Endothelial cell of umbilical vein (primary cell): ENCODE data around the gene DPF3. TPM values are rescaled to one million over a fixed set of nuclear protein-coding genes. Genes with fewer than 3 reads are reported as not detected.

Source experiments
- BruUV-seq: library from RNA; stranded (reverse); fragments of 400-500 nt; replicated peaks from 2 replicates; lab custom pipeline; 2021; lab: Mats Ljungman, UMichigan
- CTCF ChIA-PET: fragments of 300-600, 350-600 bp; sonication (Branson Sonifier 250); formaldehyde crosslinking; loops from one replicate; lab custom pipeline; 2021; ENCODE audit warnings: antibody characterized with exemption, inconsistent platforms; lab: Charles Lee
- POLR2A ChIA-PET: fragments of 300-600, 350-600 bp; sonication (Branson Sonifier 250); formaldehyde crosslinking; loops from one replicate; lab custom pipeline; 2021; ENCODE audit warnings: antibody characterized with exemption, inconsistent platforms; lab: Charles Lee
- DNase-seq: peaks from one replicate; pipeline ENCODE4 v3.0.0-alpha.2; 2011; ENCODE audit warnings: low read depth, low spot score
- FAIRE-seq: peaks from 2 replicates; lab custom pipeline; 2011; peaks lifted over from hg19 to GRCh38; lab: Jason Lieb, UNC
- H2AFZ ChIP-seq: 2 replicates; pipeline ENCODE4 v1.6.0; 2012; ENCODE audit warnings: low read depth, low read length, control low read depth, inconsistent platforms
- H3K27ac ChIP-seq: 2 replicates; pipeline ENCODE4 v1.5.1; 2011; ENCODE audit warnings: low read depth, mild to moderate bottlenecking, control low read depth, low read length, moderate library complexity; ENCODE audit not compliant: insufficient read depth
- H3K27me3 ChIP-seq, 2 experiments: 2 replicates each; pipeline versions ENCODE4 v1.6.0 to v1.6.1; 2011; ENCODE audit warnings: low read length in 2 of 2, mixed read lengths in 1 of 2; ENCODE audit not compliant: control insufficient read depth in 2 of 2, insufficient read depth in 2 of 2
- H3K36me3 ChIP-seq, 2 experiments: 2 replicates in 1 of 2; 3 replicates in 1 of 2; pipeline ENCODE4 v1.5.1; 2011; ENCODE audit warnings: low read length in 2 of 2, mild to moderate bottlenecking in 1 of 2, moderate library complexity in 1 of 2; ENCODE audit not compliant: control insufficient read depth in 2 of 2, insufficient read depth in 2 of 2; ENCODE audit errors: extremely low read depth in 1 of 2
- H3K4me1 ChIP-seq: 3 replicates; pipeline ENCODE4 v1.5.1; 2011; ENCODE audit warnings: mild to moderate bottlenecking, low read length; ENCODE audit not compliant: control insufficient read depth, insufficient read depth; ENCODE audit errors: extremely low read depth
- H3K4me2 ChIP-seq: 2 replicates; pipeline ENCODE4 v1.6.1; 2011; ENCODE audit warnings: low read length, control low read depth, mixed read lengths; ENCODE audit not compliant: insufficient read depth
- H3K4me3 ChIP-seq, 3 experiments: fragments of 200-600 bp in 1 of 3; sonication (generic), shearing (Covaris generic) in 1 of 3; replicated peaks in 1 of 3; 2 replicates each; pipeline ENCODE4 v1.5.1; 2011 to 2016; ENCODE audit warnings: control low read depth in 3 of 3, low read length in 3 of 3, mild to moderate bottlenecking in 2 of 3, inconsistent platforms in 1 of 3, low read depth in 1 of 3, moderate library complexity in 1 of 3; ENCODE audit not compliant: insufficient read depth in 1 of 3
- H3K79me2 ChIP-seq: 2 replicates; pipeline ENCODE4 v1.6.0; 2012; ENCODE audit warnings: low read length, inconsistent platforms; ENCODE audit not compliant: control insufficient read depth, insufficient read depth
- H3K9ac ChIP-seq: replicated peaks from 2 replicates; pipeline ENCODE3; 2011; ENCODE audit warnings: low read length, control low read depth; ENCODE audit not compliant: insufficient read depth; ENCODE audit errors: extremely low read depth
- H3K9me1 ChIP-seq: replicated peaks from 3 replicates; pipeline ENCODE4 v1.6.0; 2011; ENCODE audit warnings: mild to moderate bottlenecking, low read length; ENCODE audit not compliant: control insufficient read depth, insufficient read depth; ENCODE audit errors: extremely low read depth
- H3K9me3 ChIP-seq: replicated peaks from 2 replicates; pipeline ENCODE4 v1.5.1; 2012; ENCODE audit warnings: low read length, inconsistent platforms; ENCODE audit not compliant: control insufficient read depth, insufficient read depth
- H4K20me1 ChIP-seq: replicated peaks from 2 replicates; pipeline ENCODE3; 2011; ENCODE audit warnings: mild to moderate bottlenecking, low read length; ENCODE audit not compliant: control insufficient read depth, insufficient read depth; ENCODE audit errors: extremely low read depth
- EZH2 ChIP-seq: IDR thresholded peaks from 2 replicates; pipeline ENCODE4 v1.6.1; 2012; ENCODE audit warnings: borderline replicate concordance, low read depth, mild to moderate bottlenecking, moderate library complexity, low read length, inconsistent platforms; ENCODE audit not compliant: severe bottlenecking
- FOS ChIP-seq: IDR thresholded peaks from 2 replicates; pipeline ENCODE4 v1.6.1; 2011; ENCODE audit warnings: mild to moderate bottlenecking, low read length, moderate library complexity, borderline replicate concordance; ENCODE audit not compliant: insufficient read depth
- GATA2 ChIP-seq: IDR thresholded peaks from 2 replicates; pipeline ENCODE4 v1.7.0; 2011; ENCODE audit warnings: low read depth, mild to moderate bottlenecking, moderate library complexity, mixed read lengths, low read length; ENCODE audit not compliant: insufficient read length, insufficient read depth
- JUN ChIP-seq: IDR thresholded peaks from 2 replicates; pipeline ENCODE4 v1.6.1; 2011; ENCODE audit warnings: borderline replicate concordance, low read depth; ENCODE audit not compliant: insufficient read length, insufficient read depth
- MYC ChIP-seq: IDR thresholded peaks from one replicate; pipeline ENCODE4 v1.6.1; 2011; ENCODE audit warnings: mild to moderate bottlenecking, low read depth, low read length
- POLR2A ChIP-seq: IDR thresholded peaks from 2 replicates; pipeline ENCODE4 v1.6.1; 2012; ENCODE audit warnings: low read depth, mild to moderate bottlenecking, control low read depth, low read length
- POLR2AphosphoS5 ChIP-seq: IDR thresholded peaks from 2 replicates; pipeline ENCODE4 v1.6.1; 2012; ENCODE audit warnings: low read depth, mild to moderate bottlenecking, control low read depth, low read length, moderate library complexity; ENCODE audit not compliant: insufficient read depth
- dilution Hi-C: fragments of 300-500 bp; cut with MboI; formaldehyde crosslinking; loops from one replicate; pipeline ENCODE4 v1.15.0; 2019; ENCODE audit warnings: low sequenced_read_pairs; ENCODE audit not compliant: extremely low pct_ligation_motif_present
- intact Hi-C: fragments of 100-400 bp; cut with micrococcal nuclease; formaldehyde crosslinking; loops from one replicate; pipeline ENCODE4 v1.10.0; 2022
- polyA plus RNA-seq, 4 experiments: library from polyadenylated mRNA; depleted of rRNA in 3 of 4; stranded (reverse) in 3 of 4; unstranded in 1 of 4; fragments of >200 nt; gene quantifications; 2 replicates each; pipeline versions ENCODE4 v1.2.1 to v1.2.3, GENCODE V29; 2011 to 2012; ENCODE audit warnings: missing spikeins in 1 of 4
- total RNA-seq: library from RNA; stranded (reverse); gene quantifications from 2 replicates; pipeline ENCODE4 v1.2.3, GENCODE V29; 2021
- TF ChIP-seq, protein P1 (sequence below): IDR thresholded peaks from 2 replicates; pipeline ENCODE4 v1.6.1; 2011; ENCODE audit not compliant: insufficient read depth, insufficient read length
- TF ChIP-seq, protein P2 (sequence below), 2 donors: IDR thresholded peaks; 1 replicate in 1 of 2; 2 replicates in 1 of 2; pipeline ENCODE4 v1.5.1; 2011; ENCODE audit warnings: low read length in 2 of 2, mild to moderate bottlenecking in 2 of 2, moderate library complexity in 2 of 2, control low read depth in 1 of 2, inconsistent platforms in 1 of 2, low read depth in 1 of 2; ENCODE audit not compliant: insufficient read depth in 1 of 2; ENCODE audit errors: extremely low read depth in 1 of 2

Gene DPF3
- total and polyA plus RNA-seq, 2 donors (not counting 3 experiments of a cell fraction or from before 2014, with no cell fraction given): 2.4 to 3.5 TPM

DNA sequence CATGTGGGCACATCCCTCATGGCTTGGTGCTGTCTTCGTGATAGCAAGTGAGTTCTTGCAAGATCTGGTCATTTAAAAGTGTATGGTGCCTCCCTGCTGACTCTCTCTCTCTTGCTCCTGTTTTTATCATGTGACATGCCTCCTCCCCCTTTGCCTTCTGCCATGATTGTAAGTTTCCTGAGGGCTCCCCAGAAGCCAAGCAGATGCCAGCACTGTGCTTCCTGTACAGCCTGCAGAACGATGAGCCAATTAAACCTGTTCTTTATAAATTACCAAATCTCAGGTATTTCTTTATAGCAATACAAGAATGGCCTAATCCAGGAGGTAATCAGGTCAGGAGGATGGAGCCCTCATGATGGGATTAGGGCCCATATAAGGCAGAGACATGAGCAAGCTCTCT lies 116.3 kb downstream of the DPF3 start:
- H3K27me3 ChIP-seq: no peaks in the 10 kb centered on the region
- dilution Hi-C loops (no loop called here), intact Hi-C loops (no loop called here)
- DNase-seq (no peak), FAIRE-seq (no peak)
- CTCF ChIA-PET: no interaction called here
- no peaks in the 10 kb centered on the region for H3K9me1 ChIP-seq
- no peak overlapping the region for H3K9ac ChIP-seq
- BruUV-seq: no TSS peak
- no peak overlapping the region for H3K4me3 ChIP-seq
- TF ChIP-seq POLR2A (no peak), JUN (no peak), POLR2AphosphoS5 (no peak), EZH2 (no peak)
- TF ChIP-seq, protein P1, sequence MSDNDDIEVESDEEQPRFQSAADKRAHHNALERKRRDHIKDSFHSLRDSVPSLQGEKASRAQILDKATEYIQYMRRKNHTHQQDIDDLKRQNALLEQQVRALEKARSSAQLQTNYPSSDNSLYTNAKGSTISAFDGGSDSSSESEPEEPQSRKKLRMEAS: no peak
- no peaks in the 10 kb centered on the region for H3K36me3 ChIP-seq
- no peaks in the 10 kb centered on the region for H4K20me1 ChIP-seq
- no peaks in the 10 kb centered on the region for H3K9me3 ChIP-seq
- H3K4me2 ChIP-seq: no peak overlapping the region
- peaks cover 4% of the 10 kb centered on the region for H3K4me1 ChIP-seq
- no peak overlapping the region for H2AFZ ChIP-seq
- no peaks in the 10 kb centered on the region for H3K79me2 ChIP-seq
- no peak overlapping the region for H3K27ac ChIP-seq
- POLR2A ChIA-PET: no interaction called here

DNA sequence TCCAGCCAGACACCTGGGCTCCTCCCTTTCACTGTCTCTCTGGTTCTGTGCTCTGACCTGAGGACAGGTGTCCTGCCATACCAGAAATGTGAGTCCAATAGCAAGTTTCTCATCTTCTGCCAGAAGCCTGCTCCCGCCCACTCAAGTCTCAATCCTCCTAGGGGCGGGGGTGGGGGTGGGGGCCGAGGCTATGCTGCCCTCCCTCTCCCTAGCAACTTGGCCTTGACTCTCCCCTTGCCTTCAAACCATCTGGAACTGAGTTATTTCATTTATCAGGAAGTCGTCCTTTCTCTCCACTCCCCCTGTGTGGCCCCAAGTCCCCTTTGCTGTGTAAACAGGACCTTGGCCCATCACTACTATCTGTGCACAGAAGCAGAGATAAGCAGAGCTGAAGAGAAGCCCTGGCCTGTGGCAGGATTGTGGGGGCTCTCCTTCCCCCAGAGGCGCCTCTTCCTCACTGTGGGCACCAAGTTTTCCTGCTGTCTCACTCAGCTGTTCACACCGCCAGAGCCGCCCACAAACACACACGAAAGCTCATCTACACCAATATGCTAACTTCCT lies 117.1 kb downstream of the DPF3 start:
- Histone ChIP-seq H3K4me2 (no peak overlapping the region), H3K4me3 (no peak overlapping the region), H3K4me1 (peaks cover under 1% of the 10 kb centered on the region), H3K9me3 (no peaks in the 10 kb centered on the region), H3K27ac (no peak overlapping the region), H3K36me3 (no peaks in the 10 kb centered on the region), H3K27me3 (no peaks in the 10 kb centered on the region), H2AFZ (no peak overlapping the region), H3K79me2 (no peaks in the 10 kb centered on the region), H4K20me1 (no peaks in the 10 kb centered on the region), H3K9ac (no peak overlapping the region), H3K9me1 (no peaks in the 10 kb centered on the region)
- no peak for DNase-seq
- TF ChIP-seq JUN (no peak), MYC (no peak), EZH2 (no peak), POLR2AphosphoS5 (no peak), POLR2A (no peak), FOS (no peak), GATA2 (no peak)
- TF ChIP-seq, protein P1: no peak
- TF ChIP-seq, protein P2, sequence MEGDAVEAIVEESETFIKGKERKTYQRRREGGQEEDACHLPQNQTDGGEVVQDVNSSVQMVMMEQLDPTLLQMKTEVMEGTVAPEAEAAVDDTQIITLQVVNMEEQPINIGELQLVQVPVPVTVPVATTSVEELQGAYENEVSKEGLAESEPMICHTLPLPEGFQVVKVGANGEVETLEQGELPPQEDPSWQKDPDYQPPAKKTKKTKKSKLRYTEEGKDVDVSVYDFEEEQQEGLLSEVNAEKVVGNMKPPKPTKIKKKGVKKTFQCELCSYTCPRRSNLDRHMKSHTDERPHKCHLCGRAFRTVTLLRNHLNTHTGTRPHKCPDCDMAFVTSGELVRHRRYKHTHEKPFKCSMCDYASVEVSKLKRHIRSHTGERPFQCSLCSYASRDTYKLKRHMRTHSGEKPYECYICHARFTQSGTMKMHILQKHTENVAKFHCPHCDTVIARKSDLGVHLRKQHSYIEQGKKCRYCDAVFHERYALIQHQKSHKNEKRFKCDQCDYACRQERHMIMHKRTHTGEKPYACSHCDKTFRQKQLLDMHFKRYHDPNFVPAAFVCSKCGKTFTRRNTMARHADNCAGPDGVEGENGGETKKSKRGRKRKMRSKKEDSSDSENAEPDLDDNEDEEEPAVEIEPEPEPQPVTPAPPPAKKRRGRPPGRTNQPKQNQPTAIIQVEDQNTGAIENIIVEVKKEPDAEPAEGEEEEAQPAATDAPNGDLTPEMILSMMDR (IDR thresholded peaks at IDR 0.05; ENCODE audit: extremely low read depth in 1 of 2, insufficient read depth in 1 of 2, low read depth in 1 of 2, low read length in 2 of 2): no peak
- intact Hi-C loops (no loop called here), dilution Hi-C loops (no loop called here)
- no TSS peak for BruUV-seq
- CTCF ChIA-PET: interaction anchor here (0.5 kb wide), 1 partner anchor 9 kb away, joined by 3 read pairs; no protein-coding TSS in a partner anchor
- no peak for FAIRE-seq
- POLR2A ChIA-PET: no interaction called here
